H4 (cell line): ENCODE results near the gene ZFP1. TPM values are rescaled to one million over a fixed set of nuclear protein-coding genes. Genes with fewer than 3 reads are reported as not detected.

ENCODE experiments used
- total RNA-seq: library from RNA; depleted of rRNA; stranded (reverse); fragments of >200 nt; shearing (Covaris generic); gene quantifications from 2 replicates; pipeline ENCODE4 v1.2.3, GENCODE V29; 2014; rRNA removed

ZFP1 gene
- total RNA-seq, 1 experiment from 2014 or later, result 10.0 TPM

Other genes starting within 250 kb of the ZFP1 start
- 6.5 and 21.7 TPM in 2 replicates for gene WDR59, start 163.4 kb upstream of the ZFP1 start, total RNA-seq
- 3.8 and 5.1 TPM in 2 replicates for gene ZNRF1, start 149.5 kb upstream of the ZFP1 start, total RNA-seq
- 0.10 and 2.4 TPM in 2 replicates for gene LDHD, start 31.7 kb upstream of the ZFP1 start, total RNA-seq
- not detected in 2 replicates for gene CTRB2, start 58.6 kb downstream of the ZFP1 start, total RNA-seq
- not detected in 2 replicates for gene CTRB1, start 70.5 kb downstream of the ZFP1 start, total RNA-seq
- gene BCAR1, start 103.1 kb downstream of the ZFP1 start, total RNA-seq, result 12.9 and 19.6 TPM in 2 replicates